Measurements from ENCODE around the gene TNFRSF11A.

- TF ChIP-seq POLR2A (IDR thresholded peaks at IDR 0.05; ENCODE audit: low read length), result no peak
- TF ChIP-seq GATA1 (IDR thresholded peaks at IDR 0.05; ENCODE audit: low read depth, low read length), result no peak
Observed at GRCh38 chr18:62300359-62300963, 24.6 kb upstream of the TNFRSF11A start.
